Measurements from ENCODE around the gene NPTN.

Gene NPTN

DNA sequence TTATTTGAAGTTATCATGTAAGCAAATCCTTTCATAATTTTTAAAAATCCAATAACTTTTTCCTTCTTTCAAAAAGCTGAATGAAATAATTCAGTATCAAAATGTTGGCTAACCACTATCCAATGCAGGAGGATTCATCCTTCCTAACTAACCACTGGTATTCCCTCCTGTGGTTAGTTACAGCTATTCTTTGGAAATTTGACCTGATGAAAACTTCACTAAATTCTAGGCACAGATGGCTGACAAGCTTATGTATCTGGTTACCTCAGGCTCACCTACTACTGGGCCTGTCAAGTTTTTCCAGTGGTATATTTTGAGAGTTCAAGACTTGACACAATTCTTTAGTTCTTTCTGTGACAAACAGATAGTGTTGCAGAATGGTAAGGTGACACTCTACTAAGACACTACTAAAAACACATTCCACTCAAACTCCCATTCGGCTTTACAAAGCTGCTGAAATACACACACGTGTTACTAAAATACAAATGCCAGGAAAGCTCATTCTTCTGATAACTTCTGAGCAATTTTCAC, 15.8 kb downstream of the NPTN start:
- 0 out of 2 replicates have a peak overlapping the region, but pooled peaks have one; percentile 5 for H3K4me3 ChIP-seq (ENCODE audit: low read depth, low read length)

DNA sequence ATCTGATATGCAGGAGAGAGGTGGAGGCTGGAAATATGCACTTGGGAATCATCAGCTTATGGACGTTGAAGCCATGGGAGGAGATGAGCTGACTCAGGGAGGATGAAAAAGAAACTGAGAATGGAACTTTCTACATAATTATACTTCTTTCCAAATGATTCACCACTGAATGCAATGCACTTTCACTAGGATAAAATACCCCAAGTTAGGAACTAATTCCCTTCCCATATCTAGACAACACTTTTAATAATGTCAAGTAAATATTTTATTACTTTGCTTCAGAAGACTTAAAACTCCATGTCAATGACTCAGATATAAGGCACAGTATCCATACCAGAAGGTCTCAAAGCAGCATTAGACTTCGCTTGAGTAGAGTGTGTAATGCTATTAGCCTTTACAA, 24.2 kb downstream of the NPTN start:
- no peaks in the 10 kb centered on the region for H3K27me3 ChIP-seq (ENCODE audit: control insufficient read depth, insufficient read depth, low read length)
- H3K4me3 ChIP-seq (ENCODE audit: low read depth, low read length): no peak overlapping the region
- H3K4me1 ChIP-seq (ENCODE audit: control insufficient read depth, insufficient read depth, low read length): peaks cover 15% of the 10 kb centered on the region
- no peaks in the 10 kb centered on the region for H3K9me3 ChIP-seq (ENCODE audit: control insufficient read depth, insufficient read depth, low read length)
- no peak overlapping the region for H3K27ac ChIP-seq (ENCODE audit: low read depth, low read length)
- H3K9ac ChIP-seq (ENCODE audit: low read depth, low read length): no peak overlapping the region
- no peaks in the 10 kb centered on the region for H3K36me3 ChIP-seq (ENCODE audit: control insufficient read depth, insufficient read depth, low read length)

More for the DNA sequence above, 15.8 kb downstream of the NPTN start:
- Histone ChIP-seq H3K27ac (ENCODE audit: low read depth, low read length) (peak overlapping the region; percentile 38), H3K9me3 (ENCODE audit: control insufficient read depth, insufficient read depth, low read length) (no peaks in the 10 kb centered on the region), H3K9ac (ENCODE audit: low read depth, low read length) (no peak overlapping the region), H3K27me3 (ENCODE audit: control insufficient read depth, insufficient read depth, low read length) (no peaks in the 10 kb centered on the region), H3K36me3 (ENCODE audit: control insufficient read depth, insufficient read depth, low read length) (no peaks in the 10 kb centered on the region), H3K4me1 (ENCODE audit: control insufficient read depth, insufficient read depth, low read length) (peaks cover 53% of the 10 kb centered on the region)

DNA sequence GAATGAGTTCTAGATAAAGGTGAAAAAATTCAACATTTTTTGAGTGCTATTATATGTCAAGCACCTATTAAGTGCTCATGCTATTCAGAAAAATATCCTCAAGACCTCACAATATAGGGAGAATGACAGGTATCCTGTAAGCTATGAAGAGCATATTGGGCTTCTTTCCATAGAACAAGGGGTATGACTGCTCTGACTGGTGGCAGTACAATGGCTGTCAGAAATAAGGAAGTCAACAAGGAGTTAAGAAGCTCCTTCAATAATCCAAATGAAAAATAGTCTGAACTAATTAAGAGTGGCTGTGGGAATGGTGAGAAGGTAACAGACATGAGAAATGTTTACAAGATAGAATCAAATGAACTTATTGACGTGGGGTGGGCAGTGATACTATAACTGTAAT, 24.7 kb downstream of the NPTN start:
- Histone ChIP-seq H3K4me3 (ENCODE audit: low read depth, low read length) (no peak overlapping the region), H3K27me3 (ENCODE audit: control insufficient read depth, insufficient read depth, low read length) (no peaks in the 10 kb centered on the region), H3K27ac (ENCODE audit: low read depth, low read length) (no peak overlapping the region), H3K9ac (ENCODE audit: low read depth, low read length) (no peak overlapping the region), H3K4me1 (ENCODE audit: control insufficient read depth, insufficient read depth, low read length) (peaks cover 19% of the 10 kb centered on the region), H3K36me3 (ENCODE audit: control insufficient read depth, insufficient read depth, low read length) (no peaks in the 10 kb centered on the region), H3K9me3 (ENCODE audit: control insufficient read depth, insufficient read depth, low read length) (no peaks in the 10 kb centered on the region)

DNA sequence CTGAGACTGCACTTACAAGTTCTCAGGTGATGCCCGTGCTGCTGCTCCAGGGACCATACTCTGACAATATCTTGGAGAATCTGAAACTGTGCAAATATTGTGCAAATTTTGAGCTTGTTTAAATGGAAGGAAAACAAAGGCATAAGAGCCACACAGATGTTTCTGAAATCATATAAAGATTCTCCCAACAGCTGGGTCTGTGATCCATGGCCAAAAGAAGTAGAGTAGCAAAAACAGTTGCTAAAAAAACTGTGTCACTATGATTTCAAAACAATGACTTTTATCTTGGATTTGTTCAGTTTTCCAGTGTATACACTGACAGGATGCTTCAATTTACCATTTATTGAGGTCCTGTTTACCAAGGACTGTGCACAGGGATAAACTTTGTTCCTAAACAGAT, 25.3 kb downstream of the NPTN start:
- Histone ChIP-seq H3K27me3 (ENCODE audit: control insufficient read depth, insufficient read depth, low read length) (no peaks in the 10 kb centered on the region), H3K9me3 (ENCODE audit: control insufficient read depth, insufficient read depth, low read length) (no peaks in the 10 kb centered on the region), H3K9ac (ENCODE audit: low read depth, low read length) (no peak overlapping the region), H3K27ac (ENCODE audit: low read depth, low read length) (no peak overlapping the region), H3K4me3 (ENCODE audit: low read depth, low read length) (no peak overlapping the region), H3K4me1 (ENCODE audit: control insufficient read depth, insufficient read depth, low read length) (peaks cover 25% of the 10 kb centered on the region), H3K36me3 (ENCODE audit: control insufficient read depth, insufficient read depth, low read length) (no peaks in the 10 kb centered on the region)

DNA sequence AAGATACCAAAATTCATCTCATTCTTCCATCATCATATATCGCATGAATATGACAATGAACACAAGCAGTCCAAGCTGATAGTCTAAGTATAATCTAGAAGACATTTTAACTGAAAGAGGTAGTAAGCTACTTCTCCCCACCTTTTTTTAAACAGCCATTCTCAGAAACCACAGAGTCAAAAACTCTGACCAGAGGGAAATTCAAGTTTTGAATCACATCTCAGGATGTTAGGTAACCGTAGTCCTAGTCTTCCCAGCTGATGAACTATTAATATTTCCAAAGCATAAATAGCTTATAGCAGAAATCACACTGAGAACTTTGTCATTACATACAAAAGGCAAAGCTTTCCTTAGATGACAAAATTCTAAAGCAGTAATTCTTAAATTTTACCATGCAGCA, 25.8 kb downstream of the NPTN start:
- H3K4me3 ChIP-seq (ENCODE audit: low read depth, low read length): no peak overlapping the region
- no peaks in the 10 kb centered on the region for H3K36me3 ChIP-seq (ENCODE audit: control insufficient read depth, insufficient read depth, low read length)
- H3K27ac ChIP-seq (ENCODE audit: low read depth, low read length): no peak overlapping the region
- H3K27me3 ChIP-seq (ENCODE audit: control insufficient read depth, insufficient read depth, low read length): no peaks in the 10 kb centered on the region
- no peak overlapping the region for H3K9ac ChIP-seq (ENCODE audit: low read depth, low read length)
- H3K9me3 ChIP-seq (ENCODE audit: control insufficient read depth, insufficient read depth, low read length): no peaks in the 10 kb centered on the region
- H3K4me1 ChIP-seq (ENCODE audit: control insufficient read depth, insufficient read depth, low read length): peaks cover 29% of the 10 kb centered on the region

DNA sequence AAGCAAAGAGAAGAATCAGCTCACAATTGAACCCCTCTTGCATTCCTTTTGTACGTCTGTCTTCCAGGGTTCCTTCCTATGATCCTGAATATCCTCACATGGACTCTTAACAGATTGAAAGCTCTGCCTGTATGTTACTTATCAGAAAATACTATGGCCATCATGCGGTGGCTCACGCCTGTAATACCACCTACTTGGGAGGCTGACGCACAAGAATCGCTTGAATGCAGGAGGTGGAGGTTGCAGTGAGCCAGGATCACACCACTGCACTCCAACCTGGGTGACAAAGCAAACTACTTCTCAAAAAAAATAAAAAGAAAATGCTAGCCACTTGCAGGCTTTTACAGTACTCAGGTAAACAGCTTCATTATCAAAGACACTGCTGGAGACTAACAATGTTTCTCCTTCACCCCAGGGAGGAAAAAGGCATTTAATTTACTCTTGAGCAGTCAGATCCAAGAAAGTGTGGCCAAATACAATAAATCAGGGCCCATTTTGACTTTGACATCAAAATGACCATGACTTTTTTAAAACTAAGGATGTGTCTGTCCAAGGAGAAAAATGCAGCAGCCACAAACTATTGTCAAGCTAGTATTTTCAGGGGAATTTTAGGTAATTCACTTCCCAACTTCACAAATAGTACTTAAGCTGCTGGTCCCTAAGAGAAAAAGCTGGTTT, 27.3 kb downstream of the NPTN start:
- Histone ChIP-seq H3K4me1 (ENCODE audit: control insufficient read depth, insufficient read depth, low read length) (peaks cover 44% of the 10 kb centered on the region), H3K36me3 (ENCODE audit: control insufficient read depth, insufficient read depth, low read length) (no peaks in the 10 kb centered on the region), H3K4me3 (ENCODE audit: low read depth, low read length) (0 out of 2 replicates have a peak overlapping the region, but pooled peaks have one; percentile 5)

DNA sequence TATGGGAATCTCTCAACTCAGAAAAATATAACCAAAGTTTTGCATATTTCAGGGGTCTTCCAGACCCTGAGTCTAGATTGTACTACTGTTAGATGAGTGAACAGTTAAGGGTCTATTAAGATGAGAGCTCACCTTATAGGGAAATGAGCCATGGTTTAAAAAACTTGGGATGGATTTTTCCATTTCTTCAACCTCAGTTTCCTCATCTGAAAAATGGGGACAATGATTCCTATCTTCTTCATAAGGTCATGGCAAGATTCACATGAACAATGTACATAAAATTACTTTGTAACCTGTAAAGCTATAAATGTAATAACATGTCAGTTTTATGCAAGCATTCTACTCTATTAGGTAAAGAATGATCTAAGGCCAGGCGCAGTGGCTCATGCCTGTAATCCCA, 28.7 kb downstream of the NPTN start:
- no peak overlapping the region for H3K27ac ChIP-seq (ENCODE audit: low read depth, low read length)
- no peaks in the 10 kb centered on the region for H3K9me3 ChIP-seq (ENCODE audit: control insufficient read depth, insufficient read depth, low read length)
- no peak overlapping the region for H3K9ac ChIP-seq (ENCODE audit: low read depth, low read length)
- no peak overlapping the region for H3K4me3 ChIP-seq (ENCODE audit: low read depth, low read length)
- no peaks in the 10 kb centered on the region for H3K27me3 ChIP-seq (ENCODE audit: control insufficient read depth, insufficient read depth, low read length)
- H3K36me3 ChIP-seq (ENCODE audit: control insufficient read depth, insufficient read depth, low read length): no peaks in the 10 kb centered on the region
- peaks cover 58% of the 10 kb centered on the region for H3K4me1 ChIP-seq (ENCODE audit: control insufficient read depth, insufficient read depth, low read length)

More for the DNA sequence above, 27.3 kb downstream of the NPTN start:
- Histone ChIP-seq H3K9ac (ENCODE audit: low read depth, low read length) (no peak overlapping the region), H3K9me3 (ENCODE audit: control insufficient read depth, insufficient read depth, low read length) (no peaks in the 10 kb centered on the region), H3K27me3 (ENCODE audit: control insufficient read depth, insufficient read depth, low read length) (no peaks in the 10 kb centered on the region), H3K27ac (ENCODE audit: low read depth, low read length) (peak overlapping the region; percentile 60)

DNA sequence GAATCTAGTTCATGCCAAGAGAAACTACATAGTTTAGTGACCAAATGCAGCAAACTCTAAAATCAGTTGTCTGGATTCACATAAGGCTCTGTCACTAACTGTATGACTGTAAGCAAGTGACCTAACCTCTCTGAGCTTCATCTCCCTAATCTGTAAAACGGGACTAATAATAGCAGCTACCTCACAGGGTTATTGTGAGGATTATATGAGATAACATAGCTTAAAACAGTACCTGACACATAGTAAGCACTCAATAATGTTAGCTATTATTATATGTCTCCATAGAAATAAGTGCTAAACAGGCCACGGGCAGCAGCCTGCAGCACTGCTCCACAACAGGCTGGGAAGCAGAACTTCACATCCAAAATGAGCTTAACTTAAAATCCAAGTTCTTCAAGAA, 30.2 kb downstream of the NPTN start:
- no peaks in the 10 kb centered on the region for H3K27me3 ChIP-seq (ENCODE audit: control insufficient read depth, insufficient read depth, low read length)
- H3K9ac ChIP-seq (ENCODE audit: low read depth, low read length): no peak overlapping the region
- H3K9me3 ChIP-seq (ENCODE audit: control insufficient read depth, insufficient read depth, low read length): no peaks in the 10 kb centered on the region
- no peaks in the 10 kb centered on the region for H3K36me3 ChIP-seq (ENCODE audit: control insufficient read depth, insufficient read depth, low read length)
- H3K27ac ChIP-seq (ENCODE audit: low read depth, low read length): peak overlapping the region; percentile 9
- H3K4me3 ChIP-seq (ENCODE audit: low read depth, low read length): no peak overlapping the region
- peaks cover 69% of the 10 kb centered on the region for H3K4me1 ChIP-seq (ENCODE audit: control insufficient read depth, insufficient read depth, low read length)

DNA sequence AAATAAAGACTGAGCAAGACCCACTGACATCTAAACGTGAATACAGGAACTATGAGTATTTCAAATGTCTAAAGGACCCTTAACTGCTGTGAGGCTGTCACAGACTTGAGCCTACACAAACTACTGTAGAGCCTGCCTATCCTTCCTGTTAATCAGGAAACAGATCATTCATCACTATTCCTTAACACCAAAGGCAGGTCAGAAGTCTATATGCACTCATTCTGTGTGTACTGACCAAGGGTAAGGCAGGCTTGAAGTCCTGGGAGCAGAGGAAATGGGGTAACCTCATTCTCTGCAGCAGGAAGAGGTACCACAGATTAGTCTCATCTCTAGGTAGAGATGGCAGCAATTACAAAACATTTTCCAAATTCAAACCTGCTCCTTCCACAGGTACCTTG, 30.7 kb downstream of the NPTN start:
- H3K27me3 ChIP-seq (ENCODE audit: control insufficient read depth, insufficient read depth, low read length): no peaks in the 10 kb centered on the region
- peaks cover 74% of the 10 kb centered on the region for H3K4me1 ChIP-seq (ENCODE audit: control insufficient read depth, insufficient read depth, low read length)
- H3K4me3 ChIP-seq (ENCODE audit: low read depth, low read length): no peak overlapping the region
- no peak overlapping the region for H3K9ac ChIP-seq (ENCODE audit: low read depth, low read length)
- H3K36me3 ChIP-seq (ENCODE audit: control insufficient read depth, insufficient read depth, low read length): no peaks in the 10 kb centered on the region
- H3K9me3 ChIP-seq (ENCODE audit: control insufficient read depth, insufficient read depth, low read length): no peaks in the 10 kb centered on the region
- H3K27ac ChIP-seq (ENCODE audit: low read depth, low read length): peak overlapping the region; percentile 78

DNA sequence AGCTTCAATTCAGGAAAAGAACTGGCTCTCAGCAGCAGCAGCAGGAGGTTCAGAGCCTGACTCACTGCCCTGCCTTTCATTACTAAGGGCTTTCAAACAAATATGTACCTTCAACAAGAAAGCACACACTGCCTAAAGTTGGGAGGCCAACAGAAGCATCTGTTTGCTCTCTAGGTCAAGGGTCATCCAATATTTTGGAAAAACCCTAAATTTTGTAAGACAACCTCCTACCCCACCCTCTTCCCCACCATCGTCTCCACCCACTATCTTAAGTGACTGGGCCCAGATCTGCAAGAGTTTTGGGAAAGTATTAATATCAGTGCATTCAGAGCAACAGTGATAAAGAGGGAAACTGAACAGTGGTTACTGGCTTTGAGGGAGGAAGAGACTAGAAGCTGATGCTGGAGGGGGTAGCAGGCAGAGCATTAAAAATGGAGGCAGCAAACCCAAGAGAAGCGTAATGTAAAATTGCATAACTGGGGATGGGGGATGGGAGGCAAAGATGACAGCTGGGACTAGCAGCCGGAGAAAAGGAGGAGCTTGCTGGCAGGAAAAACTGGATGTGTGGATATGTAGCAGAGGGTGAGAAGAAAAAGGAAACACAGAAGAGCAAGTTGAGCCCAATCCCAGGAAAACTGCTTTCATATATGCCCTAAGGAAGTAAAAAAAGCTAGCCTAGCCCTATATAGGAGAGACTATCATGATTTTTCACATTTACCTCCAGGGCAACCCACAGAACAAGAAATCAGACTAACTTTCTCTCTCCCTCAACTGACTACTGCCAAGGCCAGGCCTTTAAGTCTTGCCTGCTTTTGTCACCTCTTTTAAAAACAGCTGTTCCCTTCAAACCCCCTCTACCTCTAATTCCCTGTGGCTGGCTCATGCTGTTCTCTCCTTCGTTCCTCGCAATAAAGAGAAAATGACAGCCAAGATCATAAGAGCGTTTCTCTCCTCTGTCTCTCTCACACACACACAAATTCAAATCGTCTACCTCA, 31.4 kb downstream of the NPTN start:
- peaks cover 78% of the 10 kb centered on the region for H3K4me1 ChIP-seq (ENCODE audit: control insufficient read depth, insufficient read depth, low read length)
- peak overlapping the region; percentile 78 for H3K27ac ChIP-seq (ENCODE audit: low read depth, low read length)
- peak overlapping the region; percentile 44; the same call in 1 of the 2 replicates for H3K9ac ChIP-seq (ENCODE audit: low read depth, low read length)
- H3K4me3 ChIP-seq (ENCODE audit: low read depth, low read length): peak overlapping the region; percentile 40; the same call in 1 of the 2 replicates
- H3K27me3 ChIP-seq (ENCODE audit: control insufficient read depth, insufficient read depth, low read length): no peaks in the 10 kb centered on the region
- no peaks in the 10 kb centered on the region for H3K36me3 ChIP-seq (ENCODE audit: control insufficient read depth, insufficient read depth, low read length)
- H3K9me3 ChIP-seq (ENCODE audit: control insufficient read depth, insufficient read depth, low read length): no peaks in the 10 kb centered on the region

Data from HUES48 (cell line).